LoVo (cell line): ENCODE results near the gene LTK.

ENCODE experiments used
- DNase-seq: peaks from one replicate; pipeline ENCODE4 v3.0.0-alpha.2; 2016; ENCODE audit warnings: low spot score

Gene LTK

GRCh38 chr15:41513506-41514227, at the start of gene LTK:
LTK (minus strand) TSS chr15:41513827; CDS start chr15:41513709, 118 bp downstream.
- peak; percentile 38 for DNase-seq

GRCh38 chr15:41562784-41563198, 49.2 kb upstream of the LTK start:
- no peak for DNase-seq

GRCh38 chr15:41562244-41562643, 48.6 kb upstream of the LTK start:
- no peak for DNase-seq

- no peak for DNase-seq
These were observed 48.1 kb upstream of the LTK start for GRCh38 chr15:41561777-41562145.

GRCh38 chr15:41561104-41561776, 47.6 kb upstream of the LTK start:
- no peak for DNase-seq

GRCh38 chr15:41560572-41560874, 46.9 kb upstream of the LTK start:
- no peak for DNase-seq

- no peak for DNase-seq
These were observed 45.7 kb upstream of the LTK start for GRCh38 chr15:41559239-41559782.

GRCh38 chr15:41558400-41559238, 45.0 kb upstream of the LTK start, which contains the start of gene TYRO3:
TYRO3 (plus strand) TSS chr15:41559212; CDS start chr15:41559258, 46 bp downstream.
- DNase-seq = peak; percentile 63

GRCh38 chr15:41557673-41558399, 44.2 kb upstream of the LTK start:
- DNase-seq = peak; percentile 58

- DNase-seq = no peak
These were observed 43.0 kb upstream of the LTK start for GRCh38 chr15:41556677-41557076.

- DNase-seq = no peak
These were observed 41.3 kb upstream of the LTK start for GRCh38 chr15:41554915-41555314.

GRCh38 chr15:41554343-41554742, 40.7 kb upstream of the LTK start:
- DNase-seq = no peak

GRCh38 chr15:41553731-41554130, 40.1 kb upstream of the LTK start:
- no peak for DNase-seq

GRCh38 chr15:41550066-41550775, 36.6 kb upstream of the LTK start:
- DNase-seq = no peak

- peak; percentile 75 for DNase-seq
These were observed 33.5 kb upstream of the LTK start for GRCh38 chr15:41546851-41547786.

- DNase-seq = no peak
These were observed 31.6 kb upstream of the LTK start for GRCh38 chr15:41545218-41545617.

- DNase-seq = no peak
These were observed 31.0 kb upstream of the LTK start for GRCh38 chr15:41544650-41545015.

GRCh38 chr15:41543521-41543870, 29.9 kb upstream of the LTK start:
- no peak for DNase-seq

- no peak for DNase-seq
These were observed 23.2 kb upstream of the LTK start for GRCh38 chr15:41536866-41537265.

GRCh38 chr15:41535544-41535943, 21.9 kb upstream of the LTK start:
- no peak for DNase-seq
